GM18507 (cell line): ENCODE results near the gene DUSP6.

ENCODE experiments used
- DNase-seq: peaks from one replicate; pipeline ENCODE4 v3.0.0; 2011; ENCODE audit warnings: low read depth; ENCODE audit not compliant: insufficient read length; ENCODE audit errors: extremely low spot score
- FAIRE-seq: peaks from 2 replicates; lab custom pipeline; 2011; peaks lifted over from hg19 to GRCh38; lab: Jason Lieb, UNC

Gene DUSP6

DNA sequence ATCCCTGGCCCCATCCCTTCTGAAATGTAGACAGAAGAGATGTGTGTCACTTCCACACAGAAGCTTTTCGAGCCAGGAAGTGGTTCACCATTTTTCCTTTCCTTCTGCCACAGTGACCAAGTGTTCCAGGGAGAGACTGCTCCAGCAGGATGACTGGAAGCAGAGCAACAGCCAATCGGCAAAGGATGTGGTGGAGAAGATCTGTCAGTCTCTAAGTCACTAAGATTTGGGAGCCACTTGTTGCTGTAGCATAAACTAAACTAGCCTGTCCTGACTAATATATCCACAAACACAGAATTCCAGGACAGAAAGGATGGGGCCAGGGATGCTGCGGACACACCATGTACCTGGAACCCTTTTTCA is 42.9 kb downstream of the DUSP6 start:
- DNase-seq (no peak), FAIRE-seq (no peak)

DNA sequence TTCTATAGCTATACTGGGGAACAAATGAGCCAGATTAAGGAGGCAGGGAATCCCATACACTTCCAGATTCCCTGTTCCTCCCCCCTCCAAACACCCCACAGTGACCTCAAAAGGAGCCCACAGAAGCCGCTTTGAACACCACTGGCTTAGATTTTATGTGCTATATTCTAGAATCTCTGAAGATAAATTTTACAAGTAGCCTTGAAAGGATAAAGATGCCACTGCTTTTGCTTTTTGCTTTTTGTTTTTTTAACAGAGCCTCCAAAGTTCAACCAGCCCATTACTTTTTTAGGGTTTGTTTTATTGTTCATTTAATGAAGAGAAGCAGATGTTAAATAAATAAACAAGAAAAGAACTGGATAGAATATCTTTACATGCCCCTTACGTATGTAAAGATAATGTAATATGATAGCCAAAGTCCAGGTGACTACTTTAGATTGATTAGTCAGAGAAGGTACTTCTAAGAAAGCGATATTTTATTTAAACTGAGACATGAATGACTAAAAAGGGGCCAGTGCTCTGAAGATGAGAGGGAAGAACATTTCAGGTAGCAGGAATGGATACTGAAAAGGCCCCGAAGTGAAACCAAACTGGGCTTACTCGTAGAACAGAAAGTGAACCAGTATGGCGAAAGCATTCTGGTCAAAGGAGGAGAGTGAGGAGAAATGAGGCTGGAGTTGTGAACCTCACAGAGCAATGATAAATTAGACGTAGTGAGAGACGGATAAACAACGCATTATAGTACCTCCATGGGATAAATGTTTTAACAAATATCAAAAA is 44.6 kb downstream of the DUSP6 start:
- DNase-seq (no peak), FAIRE-seq (no peak)

DNA sequence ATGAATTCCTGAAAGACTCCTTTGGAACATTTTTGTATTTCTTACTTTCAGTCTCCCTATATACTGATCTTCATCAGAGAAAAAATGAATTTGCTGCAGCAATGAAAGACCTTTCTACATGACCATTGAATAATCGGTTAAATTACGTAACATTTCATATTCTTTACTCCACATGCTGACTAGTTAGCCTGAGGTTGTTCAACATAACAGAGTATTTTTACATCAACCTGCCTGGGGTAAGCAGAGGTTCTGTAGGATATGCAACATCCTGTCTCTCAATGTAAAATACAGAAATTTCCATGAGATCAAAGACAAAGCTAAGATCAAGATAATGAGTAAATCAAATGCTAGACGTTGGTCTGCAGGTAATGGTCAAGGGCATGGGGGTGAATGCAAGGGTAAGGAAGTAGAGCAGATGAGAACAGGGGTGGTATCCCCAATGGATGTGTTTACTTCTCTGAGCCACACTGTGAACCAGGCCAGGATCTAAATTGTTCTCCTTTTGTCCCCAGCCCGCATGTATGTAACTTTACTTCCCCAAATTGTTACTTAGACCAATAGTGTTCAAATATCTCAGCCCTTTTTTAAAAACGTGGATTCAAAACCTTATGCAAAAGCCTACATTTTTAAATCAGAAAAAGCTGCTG is 45.4 kb downstream of the DUSP6 start:
- DNase-seq (no peak), FAIRE-seq (no peak)

DNA sequence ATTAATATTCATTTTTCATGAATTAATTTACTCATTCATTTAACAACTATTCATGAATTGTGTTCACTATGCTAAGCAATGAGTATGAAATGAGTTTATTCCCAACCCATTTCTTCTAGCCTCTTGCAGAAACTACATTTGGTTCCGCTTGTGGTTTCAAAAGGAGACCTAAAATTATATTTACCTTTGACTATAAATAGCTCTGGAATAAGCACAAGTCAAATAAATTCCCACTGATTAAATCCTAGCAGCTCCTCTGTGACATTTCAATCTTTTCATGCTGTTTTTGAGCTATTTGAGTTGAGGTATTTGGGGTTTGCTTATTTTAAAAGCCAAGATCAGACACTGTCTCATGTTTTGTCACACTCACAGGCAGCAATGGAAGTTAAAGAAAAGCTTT is 46.9 kb downstream of the DUSP6 start:
- FAIRE-seq (no peak), DNase-seq (no peak)

DNA sequence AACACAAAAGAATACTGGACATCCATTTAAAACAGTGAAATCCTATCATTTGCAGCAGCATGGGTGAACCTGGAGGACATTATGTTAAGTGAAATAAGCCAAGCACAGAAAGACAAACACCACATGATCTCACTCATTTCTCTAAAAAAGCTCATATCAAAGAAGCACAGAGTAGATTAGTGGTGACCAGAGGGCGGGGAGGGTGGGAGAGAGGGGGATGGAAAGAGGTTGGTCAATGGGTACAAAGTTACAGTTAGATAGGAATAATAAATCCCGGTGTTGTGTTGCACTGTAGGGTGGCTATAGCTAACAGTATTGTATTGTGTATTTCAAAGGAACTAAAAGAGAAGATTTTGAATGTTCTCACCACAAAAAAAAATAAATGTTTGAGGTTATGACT is 52.4 kb downstream of the DUSP6 start:
- no peak for DNase-seq
- FAIRE-seq, result no peak

DNA sequence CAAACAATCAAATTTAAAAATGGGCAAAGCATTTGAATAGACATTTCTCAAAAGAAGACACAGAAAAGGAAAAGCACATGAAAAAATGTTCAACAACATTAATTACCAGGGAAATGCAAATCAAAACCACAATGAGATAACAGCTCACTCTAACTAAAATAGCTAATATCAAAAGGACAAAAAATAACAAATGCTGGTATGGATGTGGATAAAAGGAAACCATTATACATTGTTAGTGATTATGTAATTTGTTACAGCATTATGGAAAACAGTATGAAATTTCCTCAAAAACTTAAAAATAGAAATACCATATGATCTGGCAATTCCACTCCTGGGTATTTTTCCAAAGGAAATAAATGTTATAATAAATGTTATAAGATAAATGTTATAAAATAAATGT is 52.9 kb downstream of the DUSP6 start:
- FAIRE-seq (no peak), DNase-seq (no peak)
